GM21528 (cell line): Measurements from ENCODE around the gene ZFP82.

Experiments used
- ATAC-seq: cut with Tn5 transposase; IDR thresholded peaks from one replicate; pipeline ENCODE4 v1.9.1; 2021; ENCODE audit warnings: mild to moderate bottlenecking, moderate library complexity; ENCODE audit not compliant: unreplicated experiment, low FRiP score

Gene ZFP82

GRCh38 chr19:36418287-36419001, at the start of gene ZFP82:
TSS of gene ZFP82 (minus strand) at chr19:36418644. CDS start at chr19:36409789, 8,855 bp downstream.
- peak; percentile 83 for ATAC-seq

- no peak for ATAC-seq
Measured at GRCh38 chr19:36460046-36460445, 41.6 kb upstream of the ZFP82 start.

- no peak for ATAC-seq
Measured at GRCh38 chr19:36456831-36457230, 38.4 kb upstream of the ZFP82 start.

- no peak for ATAC-seq
Measured at GRCh38 chr19:36449059-36449670, 30.7 kb upstream of the ZFP82 start.

DNA sequence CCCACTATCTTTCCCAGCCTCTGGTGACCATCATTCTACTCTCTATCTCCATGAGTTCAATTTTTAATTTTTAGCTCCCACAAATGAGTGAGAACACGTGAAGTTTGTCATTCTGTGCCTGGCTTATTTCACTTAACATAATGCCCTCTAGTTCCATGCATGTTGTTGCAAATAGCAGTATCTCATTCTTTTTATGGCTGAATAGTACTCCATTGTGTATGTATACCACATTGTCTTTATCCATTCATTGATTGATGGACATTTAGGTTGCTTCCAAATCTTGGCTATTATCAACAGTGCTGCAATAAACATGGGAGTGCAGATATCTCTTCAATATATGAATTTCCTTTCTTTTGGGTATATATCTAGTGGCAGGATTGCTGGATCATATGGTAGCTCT, 22.9 kb upstream of the ZFP82 start:
- no peak for ATAC-seq

- no peak for ATAC-seq
Measured at GRCh38 chr19:36436531-36436930, 18.1 kb upstream of the ZFP82 start.

- no peak for ATAC-seq
Measured at GRCh38 chr19:36423925-36424324, 5.5 kb upstream of the ZFP82 start.

DNA sequence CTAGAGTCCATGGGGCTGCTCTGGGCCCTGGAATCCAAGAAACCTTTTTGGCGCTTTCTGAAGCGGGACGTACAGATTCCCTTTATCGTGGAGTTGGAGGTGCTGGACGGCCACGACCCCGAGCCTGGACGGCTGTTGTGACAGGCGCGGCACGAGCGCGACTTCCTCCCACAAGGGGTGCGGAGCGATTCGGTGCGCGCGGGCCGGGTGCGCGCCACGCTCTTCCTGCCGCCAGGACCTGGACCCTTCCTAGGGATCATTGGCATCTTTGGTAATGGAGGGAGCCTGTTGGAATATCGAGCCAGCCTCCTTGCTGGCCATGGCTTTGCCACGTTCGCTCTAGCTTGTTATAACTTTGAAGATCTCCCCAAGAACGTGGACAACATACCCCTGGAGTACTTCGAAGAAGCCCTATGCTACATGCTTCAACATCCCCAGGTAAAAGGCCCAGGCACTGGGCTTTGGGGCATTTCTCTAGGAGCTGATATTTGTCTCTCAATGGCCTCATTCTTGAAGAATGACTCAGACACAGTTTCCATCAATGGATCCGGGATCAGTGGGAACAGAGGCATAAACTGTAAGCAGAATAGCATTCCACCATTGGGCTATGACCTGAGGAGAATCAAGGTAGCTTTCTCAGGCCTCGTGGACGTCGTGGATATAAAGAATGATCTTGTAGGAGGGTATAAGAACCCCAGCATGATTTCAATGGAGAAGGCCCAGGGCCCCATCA, 3.5 kb upstream of the ZFP82 start:
- ATAC-seq, result no peak

GRCh38 chr19:36420961-36421748, 2.7 kb upstream of the ZFP82 start:
- no peak for ATAC-seq

- peak; percentile 31 for ATAC-seq
Measured at GRCh38 chr19:36417752-36418286, 625 bp downstream of the ZFP82 start.

- no peak for ATAC-seq
Measured at GRCh38 chr19:36409841-36410240, 8.6 kb downstream of the ZFP82 start.

- ATAC-seq, result no peak
Measured at GRCh38 chr19:36408101-36408500, 10.3 kb downstream of the ZFP82 start.

GRCh38 chr19:36404498-36404897, 13.9 kb downstream of the ZFP82 start:
- ATAC-seq, result no peak

DNA sequence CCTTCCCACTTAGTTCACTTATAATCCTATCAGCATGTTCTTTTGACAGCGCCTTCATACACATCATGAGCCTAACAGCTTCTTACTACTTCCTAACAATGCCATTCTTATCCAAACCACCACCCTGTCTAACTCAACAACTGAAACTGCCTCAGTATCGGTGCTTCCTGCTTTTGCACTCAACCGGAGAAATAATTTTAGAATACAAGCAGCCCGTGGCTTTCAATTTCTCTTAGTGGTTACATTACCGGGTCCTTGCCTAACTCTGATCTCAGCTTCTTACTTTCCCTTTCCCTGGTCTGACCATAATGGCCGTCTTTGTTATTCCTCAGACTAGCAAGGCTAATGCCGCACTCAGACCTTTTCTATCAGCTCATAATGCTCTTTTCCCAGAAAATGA, 17.0 kb downstream of the ZFP82 start:
- no peak for ATAC-seq

DNA sequence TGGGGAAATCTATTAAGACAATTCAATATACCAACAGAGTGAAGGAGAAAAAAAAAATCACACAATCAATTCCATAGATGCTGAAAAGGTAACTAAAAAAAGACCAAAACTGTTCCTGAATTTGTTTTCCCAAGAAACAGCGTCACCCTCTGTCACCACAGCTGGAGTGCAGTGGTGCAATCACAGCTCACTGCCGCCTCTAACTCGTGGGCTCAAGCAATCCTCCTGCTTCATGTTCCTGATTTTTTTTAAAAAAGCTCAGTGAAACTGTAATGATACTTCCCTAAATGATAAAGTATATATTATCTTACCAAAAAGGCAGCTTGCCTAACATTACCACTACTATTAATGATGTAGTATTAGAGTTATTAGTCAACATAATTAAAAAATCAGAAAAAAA, 19.9 kb downstream of the ZFP82 start:
- ATAC-seq, result no peak

DNA sequence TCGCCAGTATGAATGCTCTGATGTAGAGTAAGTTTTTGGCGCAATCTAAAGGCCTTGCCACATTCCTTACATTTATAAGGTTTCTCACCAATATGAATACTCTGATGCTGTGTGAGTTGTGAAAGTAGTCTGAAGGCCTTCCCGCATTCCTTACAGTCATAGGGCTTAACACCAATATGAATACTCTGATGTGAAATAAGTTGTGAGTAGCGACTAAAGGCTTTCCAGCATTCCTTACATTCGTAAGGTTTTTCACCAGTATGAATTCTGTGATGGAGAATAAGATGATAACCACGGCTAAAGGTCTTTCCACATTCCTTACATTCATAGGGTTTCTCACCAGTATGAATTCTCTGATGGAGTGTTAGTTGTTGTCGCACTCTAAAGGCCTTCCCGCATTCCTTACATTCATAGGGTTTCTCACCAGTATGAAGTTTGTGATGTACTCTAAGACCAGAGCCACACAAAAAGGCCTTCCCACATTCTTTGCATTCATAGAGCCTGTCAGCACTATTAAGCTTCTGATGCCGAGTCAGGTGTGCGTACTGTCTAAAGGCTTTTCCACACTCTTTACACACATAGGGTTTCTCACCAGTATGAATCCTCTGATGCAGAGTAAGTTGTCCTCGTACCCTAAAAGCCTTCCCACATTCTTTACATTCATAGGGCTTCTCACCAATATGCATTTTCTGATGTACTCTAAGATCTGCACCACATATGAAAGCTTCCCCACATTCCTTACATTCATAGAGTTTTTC, 25.3 kb downstream of the ZFP82 start:
- no peak for ATAC-seq

DNA sequence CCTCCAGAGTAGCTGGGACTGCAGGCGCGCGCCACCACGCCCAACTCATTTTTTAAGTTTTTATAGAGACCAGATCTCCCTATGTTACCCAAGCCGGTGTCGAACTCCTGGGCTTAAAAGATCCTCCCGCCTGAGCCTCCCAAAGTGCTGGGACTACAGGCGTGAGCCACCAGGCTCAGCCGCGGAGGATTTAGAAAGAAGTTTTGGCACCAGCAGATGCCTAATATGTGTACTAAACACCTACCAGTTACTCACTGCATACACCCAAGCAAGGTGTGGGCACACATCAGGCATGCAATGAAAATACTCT, 39.0 kb downstream of the ZFP82 start:
- no peak for ATAC-seq

GRCh38 chr19:36378625-36379509, 39.6 kb downstream of the ZFP82 start, which contains the start of gene ZFP14:
TSS of gene ZFP14 (minus strand) at chr19:36379201. CDS start at chr19:36367892, 11,309 bp downstream.
- peak; percentile 94 for ATAC-seq
